ENCODE data around the gene CDH3. TPM values are rescaled to one million over a fixed set of nuclear protein-coding genes. Genes with fewer than 3 reads are reported as not detected.

The CDH3 gene
- total RNA-seq, 6 donors from 2014 or later: 3.6 to 12.3 (median 9.9) TPM

GRCh38 chr16:68698091-68698490 lies 53.0 kb downstream of the CDH3 start:
- Histone ChIP-seq H3K27me3 (no peaks in the 10 kb centered on the region), H3K36me3 (no peaks in the 10 kb centered on the region), H3K9me3 (no peaks in the 10 kb centered on the region), H3K4me1 (peaks cover 0 to 5% (median 1%) of the 10 kb centered on the region in 4 donors), H3K4me3 (no peak overlapping the region), H3K27ac (no peak overlapping the region)
- TF ChIP-seq, protein P1, sequence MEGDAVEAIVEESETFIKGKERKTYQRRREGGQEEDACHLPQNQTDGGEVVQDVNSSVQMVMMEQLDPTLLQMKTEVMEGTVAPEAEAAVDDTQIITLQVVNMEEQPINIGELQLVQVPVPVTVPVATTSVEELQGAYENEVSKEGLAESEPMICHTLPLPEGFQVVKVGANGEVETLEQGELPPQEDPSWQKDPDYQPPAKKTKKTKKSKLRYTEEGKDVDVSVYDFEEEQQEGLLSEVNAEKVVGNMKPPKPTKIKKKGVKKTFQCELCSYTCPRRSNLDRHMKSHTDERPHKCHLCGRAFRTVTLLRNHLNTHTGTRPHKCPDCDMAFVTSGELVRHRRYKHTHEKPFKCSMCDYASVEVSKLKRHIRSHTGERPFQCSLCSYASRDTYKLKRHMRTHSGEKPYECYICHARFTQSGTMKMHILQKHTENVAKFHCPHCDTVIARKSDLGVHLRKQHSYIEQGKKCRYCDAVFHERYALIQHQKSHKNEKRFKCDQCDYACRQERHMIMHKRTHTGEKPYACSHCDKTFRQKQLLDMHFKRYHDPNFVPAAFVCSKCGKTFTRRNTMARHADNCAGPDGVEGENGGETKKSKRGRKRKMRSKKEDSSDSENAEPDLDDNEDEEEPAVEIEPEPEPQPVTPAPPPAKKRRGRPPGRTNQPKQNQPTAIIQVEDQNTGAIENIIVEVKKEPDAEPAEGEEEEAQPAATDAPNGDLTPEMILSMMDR (IDR thresholded peaks at IDR 0.05): no peak
- TF ChIP-seq EP300 (IDR thresholded peaks at IDR 0.05) (no peak), POLR2A (IDR thresholded peaks at IDR 0.05) (no peak), POLR2AphosphoS5 (IDR thresholded peaks at IDR 0.05) (no peak)
- DNase-seq (peak in 1 of 2 donors; percentile 71), ATAC-seq (ENCODE audit: low FRiP score in 2 of 2) (no peak)
- 87 to 91% methylated on average over 4 to 23 of the region's 23 CpGs for WGBS, 2 donors

DNA sequence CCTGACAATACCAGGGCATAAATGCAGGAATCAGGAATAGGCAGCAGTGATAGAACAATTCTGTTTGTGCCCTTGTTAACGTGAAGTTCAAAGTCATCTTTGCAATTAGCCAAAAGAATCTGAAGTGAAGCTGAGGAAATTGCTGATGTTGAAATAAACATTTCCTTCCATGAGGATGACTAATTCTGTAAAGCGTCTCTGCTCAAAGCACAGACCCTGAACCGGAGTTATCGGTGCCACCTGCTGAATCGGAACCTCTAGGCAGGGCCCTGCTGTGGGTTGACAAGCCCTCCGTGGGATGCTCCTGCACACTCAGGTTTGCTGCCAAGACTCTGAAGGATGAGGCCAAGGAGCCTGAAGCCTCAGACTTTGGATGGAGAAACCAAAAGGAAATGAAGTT lies 55.0 kb downstream of the CDH3 start:
- no peaks in the 10 kb centered on the region for H3K27me3 ChIP-seq
- no peak for ATAC-seq (ENCODE audit: low FRiP score in 2 of 2)
- H3K27ac ChIP-seq: peak overlapping the region in 1 of 4 donors; percentile 32
- TF ChIP-seq EP300 (IDR thresholded peaks at IDR 0.05) (no peak), POLR2AphosphoS5 (IDR thresholded peaks at IDR 0.05) (no peak), POLR2A (IDR thresholded peaks at IDR 0.05) (no peak)
- TF ChIP-seq, protein P1 (IDR thresholded peaks at IDR 0.05): no peak
- H3K9me3 ChIP-seq: no peaks in the 10 kb centered on the region
- WGBS, 2 donors: 20 to 32% methylated on average over 6 of the region's 6 CpGs
- H3K4me1 ChIP-seq: peaks cover 0 to 5% (median 4%) of the 10 kb centered on the region in 4 donors
- DNase-seq: no peak
- no peak overlapping the region for H3K4me3 ChIP-seq
- no peaks in the 10 kb centered on the region for H3K36me3 ChIP-seq

- no peaks in the 10 kb centered on the region for H3K36me3 ChIP-seq
- 84 to 87% methylated on average over 5 of the region's 5 CpGs for WGBS, 2 donors
- peaks cover 0 to 5% (median 4%) of the 10 kb centered on the region in 4 donors for H3K4me1 ChIP-seq
- ATAC-seq (ENCODE audit: low FRiP score in 2 of 2) (no peak), DNase-seq (no peak)
- H3K4me3 ChIP-seq: no peak overlapping the region
- H3K27me3 ChIP-seq: no peaks in the 10 kb centered on the region
- TF ChIP-seq, protein P1 (IDR thresholded peaks at IDR 0.05): no peak
- TF ChIP-seq POLR2AphosphoS5 (IDR thresholded peaks at IDR 0.05) (no peak), POLR2A (IDR thresholded peaks at IDR 0.05) (no peak)
- H3K9me3 ChIP-seq: no peaks in the 10 kb centered on the region
- H3K27ac ChIP-seq: peak overlapping the region in 1 of 4 donors; percentile 32
Observed at GRCh38 chr16:68700831-68701230, 55.7 kb downstream of the CDH3 start.

GRCh38 chr16:68704232-68704867 lies 59.2 kb downstream of the CDH3 start:
- peaks cover 0 to 18% (median 7%) of the 10 kb centered on the region in 4 donors for H3K4me1 ChIP-seq
- peak in 1 of 2 donors; percentile 87 for DNase-seq
- TF ChIP-seq, protein P1 (IDR thresholded peaks at IDR 0.05): peak; percentile 49 to 88 (median 70)
- TF ChIP-seq POLR2AphosphoS5 (IDR thresholded peaks at IDR 0.05): no peak
- no peaks in the 10 kb centered on the region for H3K27me3 ChIP-seq
- ATAC-seq (ENCODE audit: low FRiP score in 2 of 2): peak; percentile 81 to 90
- H3K9me3 ChIP-seq: no peaks in the 10 kb centered on the region
- no peak overlapping the region for H3K4me3 ChIP-seq
- WGBS, 2 donors: 33 to 47% methylated on average over 11 to 14 of the region's 15 CpGs
- no peaks in the 10 kb centered on the region for H3K36me3 ChIP-seq
- H3K27ac ChIP-seq: no peak overlapping the region
